ENCODE measurements around the gene SIL1. TPM values are rescaled to one million over a fixed set of nuclear protein-coding genes. Genes with fewer than 3 reads are reported as not detected.

SIL1 gene
- total and polyA plus RNA-seq, 10 donors = 23.4 to 42.3 (median 32.6) TPM

- TF ChIP-seq POLR2A (IDR thresholded peaks at IDR 0.05) (no peak), POLR2AphosphoS5 (IDR thresholded peaks at IDR 0.05) (no peak), CTCF (IDR thresholded peaks at IDR 0.05 in 8 of 11, conservative IDR thresholded peaks at IDR 0.05 in 3 of 11) (no peak)
- Histone ChIP-seq H3K4me3 (no peak overlapping the region), H3K9me3 (no peaks in the 10 kb centered on the region), H3K27ac (no peak overlapping the region), H3K36me3 (peaks cover 0 to 6% (median 0%) of the 10 kb centered on the region in 6 donors), H3K4me1 (peaks cover 0 to 11% (median 0%) of the 10 kb centered on the region in 6 donors), H3K27me3 (replicated peaks in 1 of 7) (no peaks in the 10 kb centered on the region)
- intact Hi-C loops (cut with DNase I; ENCODE audit: low total_unique reads) = no loop called here
- 73 to 94% (median 80%) methylated on average over 2 of the region's 2 CpGs for WGBS, 5 donors
- no peak for DNase-seq
These were observed 115.2 kb downstream of the SIL1 start for GRCh38 chr5:139082813-139083498.

GRCh38 chr5:139079991-139080610 is 118.1 kb downstream of the SIL1 start:
- Histone ChIP-seq H3K4me1 (peaks cover 0 to 23% (median 8%) of the 10 kb centered on the region in 6 donors), H3K36me3 (no peaks in the 10 kb centered on the region), H3K9me3 (no peaks in the 10 kb centered on the region), H3K27me3 (replicated peaks in 1 of 7) (no peaks in the 10 kb centered on the region), H3K27ac (no peak overlapping the region), H3K4me3 (no peak overlapping the region)
- 92 to 96% (median 95%) methylated on average over 2 of the region's 2 CpGs for WGBS, 5 donors
- TF ChIP-seq POLR2AphosphoS5 (IDR thresholded peaks at IDR 0.05) = no peak
- TF ChIP-seq POLR2A (IDR thresholded peaks at IDR 0.05) = no peak
- TF ChIP-seq CTCF (IDR thresholded peaks at IDR 0.05 in 8 of 11, conservative IDR thresholded peaks at IDR 0.05 in 3 of 11) = no peak
- intact Hi-C loops (cut with DNase I; ENCODE audit: low total_unique reads) = no loop called here
- DNase-seq = no peak

GRCh38 chr5:139079225-139079990 is 118.8 kb downstream of the SIL1 start:
- Histone ChIP-seq H3K27me3 (replicated peaks in 1 of 7) (no peaks in the 10 kb centered on the region), H3K9me3 (no peaks in the 10 kb centered on the region), H3K4me1 (peaks cover 0 to 30% (median 12%) of the 10 kb centered on the region in 6 donors), H3K4me3 (no peak overlapping the region), H3K36me3 (no peaks in the 10 kb centered on the region), H3K27ac (no peak overlapping the region)
- WGBS, 5 donors = 92 to 100% (median 98%) methylated on average over 1 of the region's 1 CpG
- no peak for TF ChIP-seq POLR2A (IDR thresholded peaks at IDR 0.05)
- no peak for TF ChIP-seq CTCF (IDR thresholded peaks at IDR 0.05 in 8 of 11, conservative IDR thresholded peaks at IDR 0.05 in 3 of 11)
- no peak for TF ChIP-seq POLR2AphosphoS5 (IDR thresholded peaks at IDR 0.05)
- DNase-seq = no peak
- intact Hi-C loops (cut with DNase I; ENCODE audit: low total_unique reads) = no loop called here

GRCh38 chr5:139078345-139078744 is 119.8 kb downstream of the SIL1 start:
- 26 to 58% (median 42%) methylated on average over 4 of the region's 4 CpGs for WGBS, 5 donors
- H3K4me3 ChIP-seq = no peak overlapping the region
- H3K9me3 ChIP-seq = no peaks in the 10 kb centered on the region
- no peaks in the 10 kb centered on the region for H3K27me3 ChIP-seq (replicated peaks in 1 of 7)
- no peak for TF ChIP-seq POLR2A (IDR thresholded peaks at IDR 0.05)
- TF ChIP-seq CTCF (IDR thresholded peaks at IDR 0.05 in 8 of 11, conservative IDR thresholded peaks at IDR 0.05 in 3 of 11) = no peak
- no peak for TF ChIP-seq POLR2AphosphoS5 (IDR thresholded peaks at IDR 0.05)
- peaks cover 0 to 31% (median 12%) of the 10 kb centered on the region in 6 donors for H3K4me1 ChIP-seq
- H3K27ac ChIP-seq = no peak overlapping the region
- intact Hi-C loops (cut with DNase I; ENCODE audit: low total_unique reads) = no loop called here
- no peaks in the 10 kb centered on the region for H3K36me3 ChIP-seq
- DNase-seq = no peak

Measured in spleen (tissue), 11 donors.